Neural progenitor cell (in vitro differentiated cells): ENCODE measurements around the gene PTPN14.

ENCODE experiments used
- EZH2 ChIP-seq: fragments of 200-600 bp; sonication (generic); IDR thresholded peaks from 2 replicates; pipeline ENCODE4 v1.6.1; 2017; ENCODE audit warnings: antibody characterized with exemption, mild to moderate bottlenecking, moderate library complexity
- TF ChIP-seq, protein P1 (sequence below): fragments of 200-600 bp; sonication (generic); IDR thresholded peaks from 2 replicates; pipeline ENCODE4 v1.5.1; 2017; ENCODE audit warnings: antibody characterized with exemption, mild to moderate bottlenecking

GRCh38 chr1:214463596-214463995, 87.8 kb downstream of the PTPN14 start:
- TF ChIP-seq, protein P1, sequence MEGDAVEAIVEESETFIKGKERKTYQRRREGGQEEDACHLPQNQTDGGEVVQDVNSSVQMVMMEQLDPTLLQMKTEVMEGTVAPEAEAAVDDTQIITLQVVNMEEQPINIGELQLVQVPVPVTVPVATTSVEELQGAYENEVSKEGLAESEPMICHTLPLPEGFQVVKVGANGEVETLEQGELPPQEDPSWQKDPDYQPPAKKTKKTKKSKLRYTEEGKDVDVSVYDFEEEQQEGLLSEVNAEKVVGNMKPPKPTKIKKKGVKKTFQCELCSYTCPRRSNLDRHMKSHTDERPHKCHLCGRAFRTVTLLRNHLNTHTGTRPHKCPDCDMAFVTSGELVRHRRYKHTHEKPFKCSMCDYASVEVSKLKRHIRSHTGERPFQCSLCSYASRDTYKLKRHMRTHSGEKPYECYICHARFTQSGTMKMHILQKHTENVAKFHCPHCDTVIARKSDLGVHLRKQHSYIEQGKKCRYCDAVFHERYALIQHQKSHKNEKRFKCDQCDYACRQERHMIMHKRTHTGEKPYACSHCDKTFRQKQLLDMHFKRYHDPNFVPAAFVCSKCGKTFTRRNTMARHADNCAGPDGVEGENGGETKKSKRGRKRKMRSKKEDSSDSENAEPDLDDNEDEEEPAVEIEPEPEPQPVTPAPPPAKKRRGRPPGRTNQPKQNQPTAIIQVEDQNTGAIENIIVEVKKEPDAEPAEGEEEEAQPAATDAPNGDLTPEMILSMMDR, result no peak
- TF ChIP-seq EZH2, result no peak
